Progenitor cell of endocrine pancreas (in vitro differentiated cells): ENCODE results near the gene NPTXR. TPM values are rescaled to one million over a fixed set of nuclear protein-coding genes. Genes with fewer than 3 reads are reported as not detected.
A peak's percentile ranks its signal among the peaks of the same experiment; 100 is the strongest.

Experiments
- DNase-seq: peaks from one replicate; pipeline ENCODE4 v3.0.0; 2021; ENCODE audit warnings: low spot score; ENCODE audit not compliant: unreplicated experiment
- H3K27ac Mint-ChIP-seq: 2 replicates; pipeline ENCODE4 v1.8.0; 2021; ENCODE audit warnings: mild to moderate bottlenecking, moderate library complexity, mixed read lengths
- H3K27me3 Mint-ChIP-seq: 2 replicates; pipeline ENCODE4 v1.8.0; 2021; ENCODE audit warnings: mixed read lengths
- H3K36me3 Mint-ChIP-seq: 2 replicates; pipeline ENCODE4 v1.8.0; 2022; ENCODE audit warnings: mixed read lengths; ENCODE audit not compliant: insufficient read depth
- H3K4me1 Mint-ChIP-seq: 2 replicates; pipeline ENCODE4 v1.8.0; 2021; ENCODE audit warnings: low read depth, mixed read lengths
- H3K4me3 Mint-ChIP-seq: 2 replicates; pipeline ENCODE4 v1.8.0; 2021; ENCODE audit warnings: low read depth, mild to moderate bottlenecking, moderate library complexity, mixed read lengths
- H3K9me3 Mint-ChIP-seq: 2 replicates; pipeline ENCODE4 v1.8.0; 2021; ENCODE audit warnings: low read depth, mixed read lengths
- total RNA-seq: library from RNA; stranded (reverse); gene quantifications from 2 replicates; pipeline ENCODE4 v1.2.1, GENCODE V29; 2021
- TF ChIP-seq, protein P1 (sequence below): fragments of 200-600 bp; sonication (generic); IDR thresholded peaks from one replicate; pipeline ENCODE4 v1.5.0; 2021; ENCODE audit warnings: antibody characterized with exemption, mild to moderate bottlenecking; ENCODE audit not compliant: unreplicated experiment

The NPTXR gene
- total RNA-seq, 1 donor from 2014 or later, result 4.7 TPM

DNA sequence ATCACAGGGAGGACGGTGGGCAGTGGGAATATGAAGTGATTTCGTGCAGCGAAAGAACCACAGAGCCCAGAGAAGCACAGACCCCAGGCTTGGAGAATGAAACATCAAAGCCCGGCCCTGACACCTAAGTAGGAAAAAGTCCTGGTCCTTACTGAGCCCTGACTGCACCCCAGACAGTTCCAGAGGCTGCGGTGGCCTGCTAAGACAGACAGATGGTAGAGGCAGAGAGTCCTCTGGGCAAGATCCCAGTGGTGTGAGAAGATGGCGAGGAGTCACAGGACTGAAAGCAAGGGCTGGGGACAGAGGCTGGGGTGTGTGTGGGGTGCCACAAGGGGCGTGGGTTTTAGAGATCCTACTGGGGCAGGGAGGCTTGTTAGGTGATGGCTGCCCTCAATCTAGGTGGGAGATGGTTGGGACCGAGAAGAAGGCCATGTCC lies 24.5 kb upstream of the NPTXR start:
- H3K4me1 Mint-ChIP-seq, result peaks cover 13% of the 10 kb centered on the region
- H3K36me3 Mint-ChIP-seq, result peaks cover 9% of the 10 kb centered on the region
- no peak overlapping the region for H3K4me3 Mint-ChIP-seq
- H3K27ac Mint-ChIP-seq, result peak overlapping the region; percentile 79
- DNase-seq, result no peak
- no peaks in the 10 kb centered on the region for H3K9me3 Mint-ChIP-seq
- TF ChIP-seq, protein P1, sequence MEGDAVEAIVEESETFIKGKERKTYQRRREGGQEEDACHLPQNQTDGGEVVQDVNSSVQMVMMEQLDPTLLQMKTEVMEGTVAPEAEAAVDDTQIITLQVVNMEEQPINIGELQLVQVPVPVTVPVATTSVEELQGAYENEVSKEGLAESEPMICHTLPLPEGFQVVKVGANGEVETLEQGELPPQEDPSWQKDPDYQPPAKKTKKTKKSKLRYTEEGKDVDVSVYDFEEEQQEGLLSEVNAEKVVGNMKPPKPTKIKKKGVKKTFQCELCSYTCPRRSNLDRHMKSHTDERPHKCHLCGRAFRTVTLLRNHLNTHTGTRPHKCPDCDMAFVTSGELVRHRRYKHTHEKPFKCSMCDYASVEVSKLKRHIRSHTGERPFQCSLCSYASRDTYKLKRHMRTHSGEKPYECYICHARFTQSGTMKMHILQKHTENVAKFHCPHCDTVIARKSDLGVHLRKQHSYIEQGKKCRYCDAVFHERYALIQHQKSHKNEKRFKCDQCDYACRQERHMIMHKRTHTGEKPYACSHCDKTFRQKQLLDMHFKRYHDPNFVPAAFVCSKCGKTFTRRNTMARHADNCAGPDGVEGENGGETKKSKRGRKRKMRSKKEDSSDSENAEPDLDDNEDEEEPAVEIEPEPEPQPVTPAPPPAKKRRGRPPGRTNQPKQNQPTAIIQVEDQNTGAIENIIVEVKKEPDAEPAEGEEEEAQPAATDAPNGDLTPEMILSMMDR, result no peak
- no peaks in the 10 kb centered on the region for H3K27me3 Mint-ChIP-seq

DNA sequence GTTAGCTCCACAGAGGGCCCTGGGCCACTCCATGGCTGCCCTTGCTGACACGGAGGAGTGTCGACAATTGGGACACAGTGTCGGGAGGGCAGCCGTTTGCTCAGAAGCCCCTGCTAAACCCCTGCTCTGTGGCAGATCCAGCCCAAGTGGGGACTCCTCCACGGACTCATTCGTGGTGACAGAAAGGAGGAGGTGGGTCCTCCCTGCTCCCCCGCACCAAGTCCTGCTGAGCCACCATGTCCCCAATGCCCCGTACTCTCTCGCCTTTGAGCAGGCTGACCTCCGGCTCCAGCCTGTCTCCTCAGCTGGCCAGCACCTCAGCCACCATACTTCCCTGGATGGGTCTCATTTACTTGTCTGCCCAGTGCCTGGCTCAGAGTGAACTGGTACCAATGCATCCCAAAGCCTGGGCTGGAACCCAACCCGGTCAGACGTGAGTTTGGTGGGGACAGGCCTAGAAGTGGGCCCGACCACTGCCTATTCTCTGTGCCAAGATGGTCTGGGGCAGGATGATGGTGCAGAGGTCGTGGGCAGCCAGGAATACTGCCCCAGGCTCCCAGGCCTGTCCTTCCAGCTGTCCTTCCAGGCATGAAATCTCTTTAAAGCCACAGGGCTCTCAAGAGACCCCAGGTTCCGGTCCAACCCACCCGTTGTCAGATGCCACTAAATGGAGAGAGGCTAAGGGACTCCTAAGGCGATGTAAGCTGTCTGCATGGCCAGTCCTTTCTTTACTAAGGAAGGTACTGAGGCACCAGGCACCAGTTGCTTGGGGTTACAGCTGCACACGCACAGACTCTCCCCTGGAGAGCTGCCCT lies 23.9 kb upstream of the NPTXR start:
- Mint-ChIP-seq H3K9me3 (no peaks in the 10 kb centered on the region), H3K4me3 (no peak overlapping the region), H3K36me3 (peaks cover 9% of the 10 kb centered on the region), H3K27me3 (no peaks in the 10 kb centered on the region), H3K4me1 (peaks cover 11% of the 10 kb centered on the region), H3K27ac (no peak overlapping the region)
- TF ChIP-seq, protein P1, result no peak
- DNase-seq, result no peak

DNA sequence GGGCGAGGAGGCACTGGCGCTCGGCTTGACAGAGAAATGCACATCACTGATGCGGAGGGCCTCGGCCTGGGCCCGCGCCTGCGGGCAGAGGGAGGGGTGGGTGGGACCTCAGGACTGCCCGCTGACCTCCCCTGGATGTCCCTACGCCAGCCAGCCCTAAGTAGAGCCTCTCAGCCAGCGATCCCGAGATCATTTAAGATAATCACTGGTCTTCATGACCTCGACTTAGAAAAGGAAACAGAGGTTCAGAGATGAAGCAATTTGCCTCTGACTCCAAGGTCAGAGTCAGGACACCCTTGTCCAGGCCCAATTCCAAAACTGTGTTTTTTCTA lies 23.3 kb upstream of the NPTXR start:
- no peaks in the 10 kb centered on the region for H3K27me3 Mint-ChIP-seq
- H3K36me3 Mint-ChIP-seq, result peaks cover 9% of the 10 kb centered on the region
- peaks cover 8% of the 10 kb centered on the region for H3K4me1 Mint-ChIP-seq
- H3K27ac Mint-ChIP-seq, result no peak overlapping the region
- DNase-seq, result no peak
- H3K4me3 Mint-ChIP-seq, result no peak overlapping the region
- TF ChIP-seq, protein P1, result no peak
- H3K9me3 Mint-ChIP-seq, result no peaks in the 10 kb centered on the region

DNA sequence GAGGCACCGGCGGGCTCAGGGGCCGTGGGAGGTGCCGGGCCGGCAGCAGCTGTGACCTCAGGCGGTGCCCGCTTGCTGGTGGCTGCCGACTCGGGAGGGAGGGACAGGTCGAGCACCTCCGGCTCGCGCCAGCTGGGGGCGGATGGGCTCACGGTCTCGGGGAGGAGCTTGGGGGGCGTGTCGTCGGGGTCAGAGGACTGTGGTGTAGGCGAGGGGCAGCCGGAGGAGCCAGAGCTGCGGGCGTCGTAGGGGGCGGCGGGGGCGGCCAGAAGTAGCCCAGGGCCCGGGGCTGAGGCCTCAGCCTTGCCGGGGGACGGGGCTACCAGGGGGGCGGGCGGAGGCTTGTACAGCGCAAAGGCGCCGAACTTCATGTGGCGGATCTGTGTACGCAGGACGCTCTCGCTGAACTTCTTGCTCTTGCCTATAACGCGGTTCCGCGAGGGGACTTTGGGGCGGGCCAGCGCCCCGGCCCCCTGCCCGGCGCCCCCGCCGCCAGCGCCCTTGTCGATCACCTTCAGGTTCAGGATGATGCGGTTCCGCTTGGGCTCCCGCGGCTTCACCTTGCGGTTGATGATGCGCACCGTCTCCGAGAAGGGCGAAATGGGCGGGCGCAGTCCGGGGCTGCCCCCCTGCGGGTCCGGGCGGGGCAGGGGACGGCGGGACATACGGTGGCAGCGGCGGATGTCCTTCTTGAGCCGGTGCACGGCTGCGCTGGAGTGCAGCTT lies 22.7 kb upstream of the NPTXR start:
- Mint-ChIP-seq H3K27me3 (no peaks in the 10 kb centered on the region), H3K9me3 (no peaks in the 10 kb centered on the region), H3K36me3 (peaks cover 9% of the 10 kb centered on the region), H3K4me1 (peaks cover 8% of the 10 kb centered on the region), H3K27ac (no peak overlapping the region), H3K4me3 (no peak overlapping the region)
- DNase-seq, result peak; percentile 57
- TF ChIP-seq, protein P1, result no peak

DNA sequence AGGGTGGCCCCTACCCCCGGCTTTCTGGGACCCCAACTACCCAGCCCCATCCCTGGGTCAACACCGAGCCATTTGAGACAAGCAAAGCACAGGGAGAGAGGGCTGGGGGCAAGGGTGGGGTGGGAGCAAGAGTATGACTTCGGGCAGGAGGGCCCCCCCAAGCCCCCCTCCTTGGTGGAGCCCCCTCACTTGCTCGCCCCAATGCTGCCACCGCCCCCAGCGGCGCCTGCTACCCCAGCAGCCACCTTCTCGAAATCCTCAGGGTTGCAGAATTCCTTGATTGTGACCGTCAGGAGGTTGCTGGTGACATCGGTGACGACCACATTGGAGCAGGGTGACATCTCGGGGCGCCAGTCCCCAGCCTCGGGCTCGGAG lies 22.2 kb upstream of the NPTXR start:
- Mint-ChIP-seq H3K27me3 (no peaks in the 10 kb centered on the region), H3K36me3 (peaks cover 9% of the 10 kb centered on the region), H3K4me1 (peaks cover 7% of the 10 kb centered on the region), H3K9me3 (no peaks in the 10 kb centered on the region), H3K27ac (no peak overlapping the region), H3K4me3 (no peak overlapping the region)
- no peak for DNase-seq
- TF ChIP-seq, protein P1, result no peak
